Inflammatory macrophage treated with lipopolysaccharide for 1 hour (primary cell): ENCODE measurements around the gene SF3A2.

Experiments
- DNase-seq, 2 donors: peaks; one replicate each; pipeline ENCODE4 v3.0.0-alpha.2; 2020 to 2022

SF3A2 gene

GRCh38 chr19:2207991-2208860 is 28.4 kb upstream of the SF3A2 start:
- DNase-seq = peak in 1 of 2 donors; percentile 20

DNA sequence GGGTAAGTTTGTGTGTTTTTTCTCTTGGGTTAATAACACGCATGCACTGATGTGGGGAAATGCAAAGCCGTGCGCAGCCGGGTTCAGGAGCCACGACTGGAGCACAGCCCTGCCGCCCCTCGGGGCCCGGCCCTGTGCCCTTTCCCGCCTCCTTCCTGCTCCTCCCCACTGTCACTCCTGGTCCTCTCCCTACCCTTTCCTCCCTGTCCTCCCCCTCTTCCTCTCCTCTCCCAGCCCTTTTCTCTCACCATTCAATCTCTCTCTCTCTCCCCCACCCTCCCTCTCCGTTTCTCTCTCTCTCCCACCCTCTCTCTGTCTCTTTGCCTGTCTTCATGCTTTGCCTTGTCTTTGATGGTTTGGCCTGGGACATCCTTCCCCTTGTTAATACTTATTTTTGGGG is 27.6 kb upstream of the SF3A2 start:
- no peak for DNase-seq

DNA sequence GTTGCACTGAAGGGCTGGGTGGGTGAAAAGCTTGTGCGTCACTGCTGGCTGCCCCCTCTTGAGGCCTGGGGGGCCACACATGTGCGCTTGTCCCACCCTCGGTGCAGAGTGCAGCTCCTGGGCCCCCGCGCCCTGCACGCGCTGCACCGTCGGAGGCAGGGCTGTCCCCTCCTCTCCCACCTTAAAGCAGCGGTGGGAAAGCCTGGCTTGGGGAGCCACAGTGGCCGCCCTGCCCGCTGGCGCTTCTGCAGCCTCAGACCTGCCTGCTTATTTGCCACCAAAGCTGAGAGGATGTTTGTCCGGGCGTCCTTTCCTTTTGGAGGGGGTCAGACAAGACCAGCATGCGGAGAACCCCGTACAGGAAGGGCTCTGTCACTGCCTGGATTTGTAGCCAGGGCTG is 27.2 kb upstream of the SF3A2 start:
- no peak for DNase-seq

DNA sequence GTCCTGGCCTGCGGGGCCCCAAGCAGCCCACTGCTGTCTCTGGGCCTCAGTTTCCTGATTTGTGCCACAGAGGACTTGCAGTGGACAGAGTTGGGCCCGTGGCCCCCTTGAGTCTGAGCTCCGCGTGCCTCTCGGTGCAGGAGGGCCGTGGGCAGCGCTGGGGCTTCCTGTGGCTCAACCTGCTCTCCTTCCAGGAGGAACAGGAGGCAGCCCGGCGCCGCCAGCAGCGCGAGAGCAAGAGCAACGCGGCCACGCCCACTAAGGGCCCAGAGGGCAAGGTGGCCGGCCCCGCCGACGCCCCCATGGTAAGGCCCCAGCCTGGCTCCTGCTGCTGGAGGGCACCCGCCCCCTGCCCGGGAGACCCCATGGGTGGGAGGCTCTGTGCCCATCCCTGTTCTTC is 26.4 kb upstream of the SF3A2 start:
- DNase-seq = no peak

- DNase-seq = no peak
Measured at GRCh38 chr19:2210987-2211740, 25.5 kb upstream of the SF3A2 start.

GRCh38 chr19:2212861-2213711 is 23.5 kb upstream of the SF3A2 start:
- no peak for DNase-seq

DNA sequence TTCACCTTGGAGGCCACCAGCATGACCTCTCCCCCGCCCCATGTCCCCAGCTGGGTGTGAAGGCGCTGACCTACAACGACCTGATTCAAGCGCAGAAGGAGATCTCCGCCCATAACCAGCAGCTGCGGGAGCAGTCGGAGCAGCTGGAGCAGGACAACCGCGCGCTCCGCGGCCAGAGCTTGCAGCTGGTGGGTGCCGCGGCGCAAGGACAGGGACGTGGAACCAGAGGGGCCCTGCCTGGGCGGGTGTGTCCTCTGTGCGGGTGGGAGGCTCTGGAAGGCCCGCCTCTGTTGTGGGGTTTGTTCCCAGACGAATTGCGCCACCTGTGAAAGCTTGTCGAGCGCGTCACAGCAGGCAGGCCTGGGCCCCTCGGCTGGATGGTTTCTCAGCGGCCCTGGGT is 22.8 kb upstream of the SF3A2 start:
- no peak for DNase-seq

GRCh38 chr19:2214251-2214650 is 22.4 kb upstream of the SF3A2 start:
- DNase-seq = no peak

GRCh38 chr19:2215281-2215751 is 21.3 kb upstream of the SF3A2 start:
- no peak for DNase-seq

GRCh38 chr19:2216361-2217225 is 20.0 kb upstream of the SF3A2 start:
- no peak for DNase-seq

GRCh38 chr19:2217591-2217990 is 19.0 kb upstream of the SF3A2 start:
- DNase-seq = no peak

DNA sequence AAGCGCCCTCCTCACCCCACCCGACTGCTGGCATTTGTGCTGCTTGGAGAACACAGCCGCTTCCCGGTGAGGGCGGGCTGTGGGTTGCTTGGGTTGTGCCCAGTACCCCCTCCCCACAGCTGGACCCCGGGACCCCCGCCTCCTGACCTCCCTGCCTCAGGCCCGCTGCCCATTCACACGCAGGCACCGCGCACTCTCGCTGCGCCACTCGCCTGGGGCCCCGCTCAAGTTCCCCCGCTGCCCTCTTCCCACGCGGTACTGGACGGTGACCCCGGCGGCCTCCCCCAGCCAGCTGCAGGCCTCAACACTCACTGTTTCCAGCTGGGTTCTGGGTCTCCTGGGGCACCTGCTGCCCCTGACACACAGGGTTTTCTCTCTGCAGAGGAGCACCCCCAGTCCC is 16.9 kb upstream of the SF3A2 start:
- DNase-seq = no peak

DNA sequence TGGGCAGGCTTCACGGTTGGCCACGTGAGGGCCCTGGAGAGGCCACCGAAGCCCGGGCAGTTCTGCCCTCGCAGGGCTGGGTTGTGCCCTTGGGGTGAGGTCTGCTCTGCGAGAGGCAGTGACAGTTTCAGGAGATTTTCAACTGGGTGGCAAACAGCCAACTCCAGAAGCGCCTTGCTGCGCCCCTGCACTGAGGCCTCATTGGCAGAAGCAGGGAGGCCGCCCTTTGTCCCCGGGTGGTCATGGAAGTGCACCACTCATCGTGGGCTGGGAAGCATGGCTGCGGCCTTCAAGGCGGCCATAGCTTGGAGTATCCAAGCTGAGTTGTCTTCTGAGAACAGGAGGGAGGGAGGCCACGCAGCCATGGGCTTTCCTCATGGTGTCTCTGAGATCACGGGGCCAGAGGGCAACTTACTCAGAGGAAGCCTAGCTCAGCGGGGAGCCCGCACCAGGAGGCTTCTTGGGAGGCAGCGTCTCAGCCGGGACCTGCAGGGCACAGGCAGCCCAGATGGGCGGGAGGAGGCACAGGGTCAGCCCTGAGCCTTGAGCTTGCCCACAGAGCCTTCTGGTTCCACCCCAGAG is 15.3 kb upstream of the SF3A2 start:
- DNase-seq = no peak

DNA sequence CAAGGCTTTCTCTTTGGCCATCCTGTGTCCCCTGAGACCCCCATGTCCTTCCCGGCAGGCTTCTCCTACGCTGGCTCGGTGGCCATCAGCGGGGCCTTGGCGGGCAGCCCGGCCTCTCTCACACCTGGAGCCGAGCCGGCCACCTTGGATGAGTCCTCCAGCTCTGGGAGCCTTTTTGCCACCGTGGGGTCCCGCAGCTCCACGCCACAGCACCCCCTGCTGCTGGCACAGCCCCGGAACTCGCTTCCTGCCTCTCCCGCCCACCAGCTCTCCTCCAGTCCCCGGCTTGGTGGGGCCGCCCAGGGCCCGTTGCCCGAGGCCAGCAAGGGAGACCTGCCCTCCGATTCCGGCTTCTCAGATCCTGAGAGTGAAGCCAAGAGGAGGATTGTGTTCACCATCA is 14.7 kb upstream of the SF3A2 start:
- no peak for DNase-seq

- DNase-seq = no peak
Measured at GRCh38 chr19:2223391-2223790, 13.2 kb upstream of the SF3A2 start.

DNA sequence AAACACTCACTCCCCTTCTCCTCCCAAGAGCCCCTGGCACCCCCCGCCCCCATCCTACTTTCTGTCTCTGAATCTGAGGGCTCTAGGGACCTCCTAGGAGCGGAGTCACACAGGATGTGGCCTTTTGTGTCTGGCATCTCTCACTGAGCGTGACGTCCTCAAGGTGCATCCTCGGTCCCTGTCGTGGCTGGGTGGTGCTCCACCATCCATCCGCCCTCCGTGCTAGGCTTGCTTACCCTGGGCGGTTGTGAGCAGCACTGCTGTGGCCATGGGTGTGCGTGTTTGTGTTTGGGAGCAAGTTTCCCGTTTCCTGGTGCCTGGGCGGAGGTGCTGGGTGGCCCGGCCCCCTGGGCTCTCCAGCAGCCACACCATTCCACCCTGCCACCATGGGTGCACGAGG is 12.7 kb upstream of the SF3A2 start:
- no peak for DNase-seq

GRCh38 chr19:2224754-2225349 is 11.8 kb upstream of the SF3A2 start:
- DNase-seq = no peak

- DNase-seq = no peak
Measured at GRCh38 chr19:2225415-2226050, 11.1 kb upstream of the SF3A2 start.

DNA sequence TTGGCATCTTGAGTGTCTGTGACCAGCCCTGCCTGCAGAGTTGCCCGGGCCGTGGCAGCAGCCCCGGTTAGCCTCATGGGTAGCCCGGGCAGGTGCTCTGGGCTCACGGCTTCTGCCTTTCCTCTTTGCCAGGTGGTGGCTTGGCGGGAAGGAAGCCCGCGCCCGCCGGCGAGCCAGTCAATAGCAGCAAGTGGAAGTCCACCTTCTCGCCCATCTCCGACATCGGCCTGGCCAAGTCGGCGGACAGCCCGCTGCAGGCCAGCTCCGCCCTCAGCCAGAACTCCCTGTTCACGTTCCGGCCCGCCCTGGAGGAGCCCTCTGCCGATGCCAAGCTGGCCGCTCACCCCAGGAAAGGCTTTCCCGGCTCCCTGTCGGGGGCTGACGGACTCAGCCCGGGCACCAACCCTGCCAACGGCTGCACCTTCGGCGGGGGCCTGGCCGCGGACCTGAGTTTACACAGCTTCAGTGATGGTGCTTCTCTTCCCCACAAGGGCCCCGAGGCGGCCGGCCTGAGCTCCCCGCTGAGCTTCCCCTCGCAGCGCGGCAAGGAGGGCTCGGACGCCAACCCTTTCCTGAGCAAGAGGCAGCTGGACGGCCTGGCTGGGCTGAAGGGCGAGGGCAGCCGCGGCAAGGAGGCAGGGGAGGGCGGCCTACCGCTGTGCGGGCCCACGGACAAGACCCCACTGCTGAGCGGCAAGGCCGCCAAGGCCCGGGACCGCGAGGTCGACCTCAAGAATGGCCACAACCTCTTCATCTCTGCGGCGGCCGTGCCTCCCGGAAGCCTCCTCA is 10.4 kb upstream of the SF3A2 start:
- no peak for DNase-seq

GRCh38 chr19:2226840-2227360 is 9.7 kb upstream of the SF3A2 start:
- no peak for DNase-seq
